GM18907 (cell line): ENCODE data around the gene VILL.
"Not testable (repeated sequence)": the region's sequence is repeated elsewhere in the genome, so short reads cannot be mapped to it uniquely, and the experiment has no call there.

Experiments used
- ATAC-seq: cut with Tn5 transposase; IDR thresholded peaks from one replicate; pipeline ENCODE4 v1.9.1; 2021; ENCODE audit warnings: mild to moderate bottlenecking, moderate library complexity; ENCODE audit not compliant: unreplicated experiment

VILL gene

DNA sequence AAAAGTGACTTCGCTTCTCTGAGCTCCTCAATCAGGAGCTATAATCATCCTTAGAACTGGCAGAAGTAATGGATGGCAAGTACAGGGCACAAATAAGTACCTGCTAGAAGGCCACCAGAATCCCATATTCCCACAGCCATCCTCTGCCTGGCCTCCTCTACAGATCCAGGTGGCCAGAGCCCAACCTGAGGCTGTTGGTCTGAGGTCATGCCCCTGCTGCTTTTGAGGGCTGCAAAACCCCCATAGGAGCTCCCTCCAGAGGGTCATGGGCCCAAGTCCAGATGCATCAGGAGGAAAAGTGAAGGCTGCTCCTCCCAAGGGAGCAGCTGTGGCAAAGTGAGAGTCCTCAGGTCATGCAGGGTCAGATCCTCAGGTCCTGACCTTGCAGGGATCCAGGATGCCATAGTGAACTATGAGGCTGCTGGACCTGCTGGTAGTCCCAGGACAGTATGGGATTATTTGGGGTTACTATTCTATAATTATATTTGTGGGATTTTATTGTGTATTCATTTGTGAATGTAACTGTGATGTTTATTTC is 41.8 kb downstream of the VILL start:
- ATAC-seq = no peak

DNA sequence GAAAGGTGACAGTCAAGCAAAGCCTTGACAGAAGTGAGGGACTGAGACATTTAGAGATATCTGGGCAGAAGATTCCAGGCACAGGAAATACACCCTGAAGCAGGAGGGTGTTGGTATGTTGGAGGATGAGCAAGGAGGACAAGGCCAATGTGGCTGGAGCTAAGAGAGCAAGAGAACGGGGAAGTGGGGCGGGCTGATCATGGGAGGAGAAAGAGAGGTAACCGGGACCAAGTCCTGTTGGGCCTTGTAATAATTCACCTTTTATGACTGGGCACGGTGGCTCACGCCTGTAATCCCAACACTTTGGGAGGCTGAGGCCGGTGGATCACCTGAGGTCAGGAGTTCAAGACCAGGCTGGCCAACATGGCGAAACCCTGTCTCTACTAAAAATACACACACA is 43.0 kb downstream of the VILL start:
- not testable (repeated sequence) for ATAC-seq

DNA sequence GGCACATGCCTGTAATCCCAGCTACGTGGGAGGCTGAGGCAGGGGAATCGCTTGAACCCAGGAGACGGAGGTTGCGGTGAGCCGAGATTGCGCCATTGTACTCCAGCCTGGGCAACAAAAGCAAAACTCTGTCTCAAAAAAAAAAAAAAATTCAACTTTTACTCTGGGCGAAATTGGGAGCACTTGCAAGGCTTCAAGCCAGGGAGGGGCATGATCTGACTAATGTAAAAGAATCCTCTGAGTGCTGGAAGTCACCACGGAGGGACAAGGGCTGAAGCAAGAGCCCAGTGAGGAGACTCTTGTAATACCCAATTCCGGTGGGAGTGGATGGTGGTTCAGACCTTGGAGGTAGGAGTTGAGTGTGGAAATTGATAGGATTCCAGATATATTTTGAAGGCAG is 43.7 kb downstream of the VILL start:
- ATAC-seq = not testable (repeated sequence)

DNA sequence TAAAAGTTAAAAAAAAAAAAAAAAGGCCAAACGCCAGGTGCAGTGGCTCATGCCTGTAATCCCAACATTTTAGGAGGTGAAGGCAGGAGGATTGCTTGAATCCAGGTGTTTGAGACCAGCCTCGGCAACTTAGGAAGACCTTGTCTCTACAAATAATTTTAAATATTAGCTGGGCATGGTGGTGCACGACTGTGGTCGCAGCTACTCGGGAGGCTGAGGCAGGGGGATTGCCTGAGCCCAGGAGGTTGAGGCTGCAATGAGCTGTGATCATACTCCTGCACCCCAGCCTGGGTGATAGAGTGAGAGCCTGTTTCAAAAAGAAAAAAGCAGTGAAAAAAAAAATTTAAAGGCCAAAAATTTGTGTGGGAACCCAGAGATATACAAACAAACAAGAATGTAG is 45.7 kb downstream of the VILL start:
- no peak for ATAC-seq

DNA sequence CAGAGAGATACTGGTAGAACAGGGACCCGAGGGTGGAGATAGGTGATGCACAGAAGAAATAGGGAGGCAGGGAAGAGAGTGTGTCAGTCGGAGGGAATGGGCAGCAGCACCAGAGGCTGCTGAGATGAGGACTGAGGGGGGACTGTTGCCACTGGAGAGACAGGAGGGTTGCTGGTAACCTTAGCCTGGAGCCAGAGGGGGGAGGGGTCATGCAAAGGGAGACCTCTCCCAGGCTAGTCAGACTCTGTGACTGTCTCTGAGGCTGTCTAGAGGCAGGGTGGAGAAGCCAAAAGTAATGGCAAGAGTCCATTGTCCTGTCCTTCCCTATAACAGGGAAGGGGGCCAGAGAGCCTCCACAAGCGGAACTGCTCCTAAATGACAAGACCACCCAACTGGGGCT is 46.3 kb downstream of the VILL start:
- no peak for ATAC-seq

DNA sequence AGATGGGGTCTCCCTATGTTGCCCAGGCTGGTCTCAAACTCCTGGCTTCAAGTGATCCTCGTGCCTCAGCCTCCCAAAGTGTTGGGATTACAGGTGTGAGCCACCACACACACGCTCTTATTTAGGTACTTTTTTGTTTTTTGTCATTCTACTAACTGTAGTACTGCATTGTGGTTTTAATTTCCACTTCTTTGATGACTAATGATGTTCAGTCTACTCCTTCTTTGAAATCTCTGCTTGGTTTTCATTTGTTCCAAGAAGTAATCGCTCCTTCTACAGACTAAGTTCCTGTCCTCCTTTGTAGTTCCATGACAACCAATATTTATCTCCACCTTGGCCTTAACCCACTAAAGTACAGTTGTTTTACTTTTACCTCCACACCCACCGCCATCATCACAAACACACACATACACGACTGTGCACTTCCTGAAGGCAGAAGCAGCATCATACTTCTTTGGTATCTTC is 47.9 kb downstream of the VILL start:
- no peak for ATAC-seq

DNA sequence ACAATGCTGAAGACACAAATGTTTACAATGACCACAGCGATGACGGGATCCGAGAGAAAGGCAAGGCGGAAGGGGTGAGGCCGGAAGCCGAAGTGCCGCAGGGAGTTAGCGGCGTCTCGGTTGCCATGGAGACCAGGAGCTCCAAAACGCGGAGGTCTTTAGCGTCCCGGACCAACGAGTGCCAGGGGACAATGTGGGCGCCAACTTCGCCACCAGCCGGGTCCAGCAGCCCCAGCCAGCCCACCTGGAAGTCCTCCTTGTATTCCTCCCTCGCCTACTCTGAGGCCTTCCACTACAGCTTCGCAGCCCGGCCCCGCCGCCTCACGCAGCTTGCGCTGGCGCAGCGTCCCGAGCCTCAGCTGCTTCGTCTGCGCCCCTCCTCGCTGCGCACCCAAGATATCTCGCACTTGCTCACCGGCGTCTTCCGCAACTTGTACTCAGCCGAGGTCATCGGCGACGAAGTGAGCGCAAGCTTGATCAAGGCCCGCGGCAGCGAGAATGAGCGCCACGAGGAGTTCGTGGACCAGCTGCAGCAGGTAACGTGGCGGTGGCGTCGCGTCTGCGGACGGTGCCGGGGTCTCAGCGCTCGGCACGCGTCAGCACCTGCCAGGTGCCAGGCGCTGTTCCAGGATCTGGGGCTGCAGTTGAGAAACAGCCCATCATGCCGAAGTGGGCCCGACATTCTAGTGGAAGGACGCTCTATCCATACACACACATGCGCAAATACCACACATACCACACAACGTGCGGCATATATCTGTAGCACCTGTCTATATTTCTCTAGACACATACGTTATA is 48.7 kb downstream of the VILL start, which contains the start of gene DLEC1:
Gene DLEC1 (plus strand): TSS at position 108 of the 798 bp plus-strand sequence. CDS start 18 bp downstream, at position 126.
- ATAC-seq = peak; percentile 90

DNA sequence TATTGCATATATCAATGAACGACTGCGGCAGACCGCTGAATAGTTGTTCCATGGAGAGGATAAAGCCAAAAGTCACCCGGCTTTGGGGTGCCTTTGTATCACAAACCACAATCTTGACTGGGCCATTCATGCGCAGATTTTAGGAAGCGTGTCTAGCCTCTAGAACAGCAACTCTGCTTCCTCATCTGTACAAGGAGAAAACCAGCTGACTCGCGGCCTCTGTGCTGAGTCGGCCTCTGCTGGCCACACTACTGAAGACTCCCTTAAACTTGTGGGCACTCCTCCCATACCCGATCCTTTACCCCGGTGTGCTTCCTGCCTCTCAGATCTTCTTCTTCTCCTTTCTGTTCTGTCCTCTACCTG is 49.3 kb downstream of the VILL start:
- peak; percentile 40 for ATAC-seq

DNA sequence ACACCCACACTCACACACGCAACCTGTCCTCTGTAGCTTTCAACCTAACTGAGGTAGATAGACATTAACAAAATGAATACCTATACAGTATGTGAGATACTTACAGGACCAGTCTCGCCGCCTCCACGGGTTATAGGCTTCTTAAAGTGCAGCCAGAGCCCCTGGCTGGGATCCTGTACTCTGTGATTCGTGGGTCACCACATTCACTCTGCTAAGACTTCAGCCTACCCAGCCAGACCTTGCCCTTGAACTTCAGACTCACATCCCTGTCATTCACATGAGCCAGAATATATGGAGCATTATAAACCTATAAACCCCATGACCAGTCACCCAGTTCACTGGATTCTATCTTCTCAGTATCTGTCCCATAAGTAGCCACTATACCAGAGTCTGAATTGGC is 49.8 kb downstream of the VILL start:
- ATAC-seq = no peak

DNA sequence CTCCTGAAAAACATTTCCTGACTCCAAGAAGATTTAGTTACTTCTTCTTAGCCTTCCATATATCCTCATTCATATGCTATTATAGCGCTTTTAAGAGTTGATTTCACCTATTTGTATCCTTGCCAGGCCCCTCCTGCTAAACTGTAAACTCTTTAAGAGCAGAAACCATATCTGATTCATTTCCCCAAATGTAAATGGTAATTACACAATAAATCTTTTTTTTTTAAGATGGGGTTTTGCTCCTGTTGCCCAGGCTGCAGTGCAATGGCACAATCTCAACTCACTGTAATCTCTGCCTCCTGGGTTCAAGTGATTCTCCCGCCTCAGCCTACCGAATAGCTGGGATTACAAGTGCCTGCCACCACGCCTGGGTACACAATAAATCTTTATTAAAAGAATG is 52.9 kb downstream of the VILL start:
- no peak for ATAC-seq

DNA sequence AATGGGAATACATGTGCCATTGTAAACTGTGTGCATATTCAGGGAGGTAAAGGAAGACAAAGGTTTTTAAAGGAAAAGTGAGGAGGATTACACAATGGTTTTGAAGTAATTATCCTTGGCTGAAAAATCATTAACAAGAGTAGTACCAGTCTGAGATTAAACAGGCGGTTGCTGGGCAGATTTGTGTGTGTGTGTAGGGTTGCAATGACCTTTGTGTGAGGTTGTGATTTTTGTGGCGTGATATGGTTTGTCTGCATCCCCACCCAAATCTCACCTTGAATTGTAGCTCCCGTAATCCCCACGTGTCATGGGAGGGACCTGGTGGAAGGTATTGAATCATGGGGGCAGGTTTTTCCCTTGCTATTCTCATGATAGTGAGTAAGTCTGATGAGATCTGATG is 55.4 kb downstream of the VILL start:
- ATAC-seq = no peak

DNA sequence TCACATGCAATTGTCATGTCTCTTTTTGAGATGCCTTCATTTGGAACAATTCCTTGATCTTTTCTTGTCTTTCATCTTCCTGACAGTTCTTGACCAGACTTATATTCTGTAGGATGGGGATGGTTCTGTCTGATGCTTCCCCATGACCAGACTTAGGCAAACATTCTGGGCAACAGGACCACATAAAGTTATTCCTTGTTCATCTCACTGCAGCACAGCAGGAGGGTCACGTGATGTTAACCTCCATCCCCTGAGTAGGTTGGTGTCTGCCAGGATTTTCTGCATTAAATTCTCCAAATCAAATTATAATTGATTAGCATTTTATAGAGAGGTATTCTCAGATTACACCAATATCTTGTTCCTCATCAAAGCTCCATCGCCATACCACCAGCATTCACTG is 56.2 kb downstream of the VILL start:
- no peak for ATAC-seq

DNA sequence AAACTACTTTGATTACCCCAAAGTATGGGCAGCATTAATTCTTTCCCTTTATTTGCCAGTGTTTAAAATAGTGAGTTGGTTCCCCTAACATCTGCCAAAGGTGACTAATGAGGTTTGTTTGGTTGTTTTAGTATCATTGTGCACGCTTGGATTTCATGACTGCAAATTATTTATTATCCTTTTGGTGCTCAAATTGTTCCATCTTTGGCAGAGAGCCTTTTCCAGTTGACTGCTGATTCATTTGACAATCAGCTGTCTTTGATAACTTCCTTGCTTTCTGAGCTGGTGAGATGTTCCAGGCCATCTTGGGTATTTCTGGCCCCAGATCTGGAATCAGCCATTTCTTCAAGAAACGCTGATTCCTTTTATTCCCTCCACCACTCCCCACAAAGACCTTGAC is 57.3 kb downstream of the VILL start:
- ATAC-seq = no peak

DNA sequence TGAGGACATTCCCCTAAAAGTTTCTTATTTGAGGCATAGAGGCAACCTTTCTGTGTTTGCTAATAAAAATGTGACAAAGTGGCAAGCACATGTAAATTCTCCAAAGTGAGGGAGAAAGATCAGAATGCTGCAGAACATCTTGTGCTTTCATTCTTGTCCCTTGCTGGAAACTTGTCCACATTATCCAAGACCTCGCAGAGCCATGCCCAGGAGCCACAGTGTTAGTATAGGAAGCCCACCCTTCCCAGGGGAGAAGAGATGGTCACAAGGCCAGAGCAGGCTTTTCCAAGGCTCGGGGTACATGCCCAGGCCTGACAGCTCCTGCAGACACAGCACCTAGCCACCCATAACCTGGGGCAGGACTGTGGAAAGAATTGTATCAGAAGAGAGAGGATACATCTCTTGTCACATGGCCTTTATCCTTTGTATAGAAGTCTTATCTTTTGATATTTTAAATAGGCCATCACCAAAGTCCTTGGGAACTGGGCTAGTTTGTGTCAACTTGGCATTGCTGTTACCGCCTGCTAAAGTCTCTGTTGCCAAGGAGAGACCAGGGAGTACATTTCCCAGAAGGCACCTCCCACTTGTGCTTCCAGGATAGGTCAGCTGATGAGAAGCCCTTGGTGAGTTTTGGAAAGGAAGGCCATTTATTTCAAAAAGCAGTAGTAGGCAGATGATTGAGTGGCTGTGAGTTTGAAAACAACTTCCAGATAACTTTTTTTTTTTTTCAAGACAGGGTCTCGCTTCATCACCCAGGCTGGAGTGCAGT is 59.0 kb downstream of the VILL start:
- no peak for ATAC-seq

DNA sequence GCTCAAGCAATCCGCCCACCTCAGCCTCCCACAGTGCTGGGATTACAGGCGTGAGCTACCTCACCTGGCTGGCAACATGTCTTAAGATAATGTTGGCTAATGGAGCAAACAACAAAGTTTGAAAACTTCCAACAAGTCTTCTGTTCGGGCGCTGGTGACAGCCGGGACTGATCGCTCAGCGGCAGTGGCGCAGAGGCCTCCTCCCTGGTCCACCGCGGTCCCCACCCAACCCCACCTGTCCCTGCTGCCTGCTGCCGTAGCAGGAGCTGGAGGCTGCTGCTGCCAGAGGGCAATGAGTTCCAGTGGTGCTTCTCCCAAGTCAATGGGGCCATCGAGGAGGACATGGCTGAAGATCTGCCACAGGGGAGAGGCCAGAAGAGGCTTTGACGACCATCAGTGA is 60.5 kb downstream of the VILL start:
- ATAC-seq = no peak

DNA sequence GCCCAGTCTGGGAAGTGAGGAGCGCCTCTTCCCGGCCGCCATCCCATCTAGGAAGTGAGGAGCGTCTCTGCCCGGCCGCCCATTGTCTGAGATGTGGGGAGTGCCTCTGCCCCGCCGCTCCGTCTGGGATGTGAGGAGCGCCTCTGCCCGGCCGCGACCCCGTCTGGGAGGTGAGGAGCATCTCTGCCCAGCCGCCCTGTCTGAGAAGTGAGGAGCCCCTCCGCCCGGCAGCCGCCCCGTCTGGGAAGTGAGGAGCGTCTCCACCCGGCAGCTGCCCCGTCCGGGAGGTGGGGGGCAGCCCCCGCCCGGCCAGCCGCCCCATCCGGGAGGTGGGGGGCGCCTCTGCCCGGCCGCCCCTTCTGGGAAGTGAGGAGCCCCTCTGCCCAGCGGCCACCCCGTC is 62.7 kb downstream of the VILL start:
- not testable (repeated sequence) for ATAC-seq

DNA sequence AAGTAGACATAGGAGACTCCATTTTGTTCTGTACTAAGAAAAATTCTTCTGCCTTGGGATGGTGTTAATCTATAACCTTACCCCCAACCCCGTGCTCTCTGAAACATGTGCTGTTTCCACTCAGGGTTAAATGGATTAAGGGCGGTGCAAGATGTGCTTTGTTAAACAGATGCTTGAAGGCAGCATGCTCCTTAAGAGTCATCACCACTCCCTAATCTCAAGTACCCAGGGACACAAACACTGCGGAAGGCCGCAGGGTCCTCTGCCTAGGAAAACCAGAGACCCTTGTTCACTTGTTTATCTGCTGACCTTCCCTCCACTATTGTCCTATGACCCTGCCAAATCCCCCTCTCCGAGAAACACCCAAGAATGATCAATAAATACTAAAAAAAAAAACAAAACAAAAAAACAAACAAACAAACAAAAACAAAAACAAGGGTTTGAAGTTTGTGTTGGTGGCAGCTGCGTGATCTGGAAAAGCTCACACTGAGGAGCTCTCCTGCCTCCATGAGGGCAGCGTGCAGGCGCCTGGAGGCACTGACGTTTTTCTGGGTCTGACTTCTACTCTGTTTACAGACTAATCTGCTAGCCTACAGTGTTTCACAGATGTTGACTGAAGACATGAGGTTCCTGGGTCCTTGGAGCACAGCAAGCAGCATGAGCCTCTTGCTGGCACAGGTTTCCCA is 63.4 kb downstream of the VILL start:
- not testable (repeated sequence) for ATAC-seq

DNA sequence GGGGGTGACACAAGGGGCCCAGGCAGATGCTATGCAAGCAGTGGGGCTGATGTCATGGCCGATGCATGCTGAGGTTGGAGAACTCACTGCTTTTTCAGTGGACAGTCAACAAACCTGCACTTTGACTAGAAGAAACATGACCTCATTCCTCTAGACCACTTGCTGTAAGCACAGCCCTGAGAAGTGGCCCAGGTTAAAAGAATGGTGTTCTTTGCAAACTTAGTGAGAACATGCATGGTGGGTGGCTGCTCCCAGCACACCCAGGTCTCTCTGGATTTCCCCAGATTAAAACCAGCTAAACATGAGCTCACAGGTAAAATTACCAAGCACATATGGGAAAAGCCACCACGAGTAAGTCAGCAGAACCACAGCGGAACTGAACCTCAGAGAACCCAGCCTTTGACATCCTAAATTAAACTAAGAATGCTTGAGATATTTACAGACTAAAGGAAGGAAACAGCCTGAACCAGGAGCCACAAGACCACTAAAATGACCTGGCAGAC is 64.0 kb downstream of the VILL start:
- no peak for ATAC-seq
